Transverse colon (tissue), 3 donors: ENCODE measurements around the gene SATB2.

Source experiments
- POLR2A ChIP-seq: fragments of 450-650 bp; IDR thresholded peaks from one replicate; pipeline ENCODE4 v1.6.1; 2016; ENCODE audit warnings: antibody characterized with exemption, mild to moderate bottlenecking, moderate library complexity
- TF ChIP-seq, protein P1 (sequence below), 5 experiments: fragments of 200-600 bp in 3 of 5; fragments of 450-650 bp in 2 of 5; sonication (generic) in 3 of 5; IDR thresholded peaks; 1 replicate in 2 of 5; 2 replicates in 3 of 5; pipeline ENCODE4 v1.5.1; 2016 to 2017; ENCODE audit warnings: antibody characterized with exemption in 5 of 5, inconsistent platforms in 3 of 5, mild to moderate bottlenecking in 2 of 5, moderate library complexity in 1 of 5

DNA sequence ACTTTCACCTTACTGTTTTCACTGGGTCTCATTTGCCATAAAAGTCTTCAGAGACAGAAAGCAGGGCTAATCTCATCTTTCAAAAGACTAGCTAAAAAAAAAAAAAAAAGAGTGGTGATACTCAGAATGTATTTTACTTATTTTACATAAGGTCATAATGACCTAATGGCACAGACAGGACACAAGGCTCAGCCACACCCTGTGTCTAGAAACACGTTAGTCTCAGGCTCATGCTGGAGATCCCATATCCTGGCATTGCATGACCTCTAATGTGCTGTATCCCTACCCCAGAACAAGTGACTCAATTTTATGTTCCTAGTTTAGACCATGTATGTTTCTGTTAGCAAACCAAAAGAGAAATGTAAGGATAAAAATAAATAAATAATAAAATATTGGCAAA is 115.4 kb downstream of the SATB2 start:
- TF ChIP-seq, protein P1, sequence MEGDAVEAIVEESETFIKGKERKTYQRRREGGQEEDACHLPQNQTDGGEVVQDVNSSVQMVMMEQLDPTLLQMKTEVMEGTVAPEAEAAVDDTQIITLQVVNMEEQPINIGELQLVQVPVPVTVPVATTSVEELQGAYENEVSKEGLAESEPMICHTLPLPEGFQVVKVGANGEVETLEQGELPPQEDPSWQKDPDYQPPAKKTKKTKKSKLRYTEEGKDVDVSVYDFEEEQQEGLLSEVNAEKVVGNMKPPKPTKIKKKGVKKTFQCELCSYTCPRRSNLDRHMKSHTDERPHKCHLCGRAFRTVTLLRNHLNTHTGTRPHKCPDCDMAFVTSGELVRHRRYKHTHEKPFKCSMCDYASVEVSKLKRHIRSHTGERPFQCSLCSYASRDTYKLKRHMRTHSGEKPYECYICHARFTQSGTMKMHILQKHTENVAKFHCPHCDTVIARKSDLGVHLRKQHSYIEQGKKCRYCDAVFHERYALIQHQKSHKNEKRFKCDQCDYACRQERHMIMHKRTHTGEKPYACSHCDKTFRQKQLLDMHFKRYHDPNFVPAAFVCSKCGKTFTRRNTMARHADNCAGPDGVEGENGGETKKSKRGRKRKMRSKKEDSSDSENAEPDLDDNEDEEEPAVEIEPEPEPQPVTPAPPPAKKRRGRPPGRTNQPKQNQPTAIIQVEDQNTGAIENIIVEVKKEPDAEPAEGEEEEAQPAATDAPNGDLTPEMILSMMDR (IDR thresholded peaks at IDR 0.05), result no peak
- no peak for TF ChIP-seq POLR2A
